Neural cell (in vitro differentiated cells): ENCODE results near the gene CALR. TPM values are rescaled to one million over a fixed set of nuclear protein-coding genes. Genes with fewer than 3 reads are reported as not detected.

Experiments
- H2AFZ ChIP-seq: fragments of 200-600, 300-800 bp; sonication (generic), shearing (Covaris generic); 2 replicates; pipeline ENCODE4 v1.6.0; 2014; ENCODE audit warnings: low read depth, mild to moderate bottlenecking, antibody characterized with exemption, low read length, moderate library complexity
- H3F3A ChIP-seq: fragments of 200-600 bp; shearing (Covaris generic); 2 replicates; pipeline ENCODE4 v1.6.1; 2016; ENCODE audit warnings: mild to moderate bottlenecking, moderate library complexity, mixed read lengths, antibody characterized with exemption, low read length; ENCODE audit not compliant: insufficient read depth, poor library complexity, severe bottlenecking
- H3K27ac ChIP-seq: fragments of 200-600, 300-800 bp; sonication (generic), shearing (Covaris generic); 2 replicates; pipeline ENCODE4 v1.5.1; 2014; ENCODE audit warnings: mild to moderate bottlenecking, low read length, moderate library complexity
- H3K27me3 ChIP-seq: fragments of 300-800, 200-600 bp; sonication (generic), shearing (Covaris generic); 2 replicates; pipeline ENCODE4 v1.6.0; 2014; ENCODE audit warnings: mild to moderate bottlenecking, low read depth, low read length, moderate library complexity; ENCODE audit not compliant: insufficient read depth
- H3K36me3 ChIP-seq: fragments of 300-800, 200-600 bp; sonication (generic), shearing (Covaris generic); 2 replicates; pipeline ENCODE4 v1.5.1; 2014; ENCODE audit warnings: mild to moderate bottlenecking, antibody characterized with exemption, low read length, moderate library complexity; ENCODE audit not compliant: insufficient read depth
- H3K4me2 ChIP-seq: fragments of 300-800, 200-600 bp; sonication (generic), shearing (Covaris generic); 2 replicates; pipeline ENCODE4 v1.6.0; 2014; ENCODE audit warnings: mild to moderate bottlenecking, low read length
- H3K4me3 ChIP-seq: fragments of 300-800, 200-600 bp; sonication (generic), shearing (Covaris generic); 2 replicates; pipeline ENCODE4 v1.5.1; 2014; ENCODE audit warnings: mild to moderate bottlenecking, low read length, moderate library complexity
- H3K79me2 ChIP-seq: fragments of 200-600 bp; shearing (Covaris generic); replicated peaks from 2 replicates; pipeline ENCODE4 v1.6.0; 2014; ENCODE audit warnings: mild to moderate bottlenecking, low read length, moderate library complexity; ENCODE audit not compliant: insufficient read depth
- H3K9ac ChIP-seq: fragments of 300-800, 200-600 bp; sonication (generic), shearing (Covaris generic); 2 replicates; pipeline ENCODE4 v1.6.1; 2016; ENCODE audit warnings: mild to moderate bottlenecking, low read length, mixed read lengths
- H3K9me2 ChIP-seq: fragments of 200-600 bp; shearing (Covaris generic); 2 replicates; pipeline ENCODE4 v1.6.1; 2016; ENCODE audit warnings: mild to moderate bottlenecking, low read length, mixed read lengths; ENCODE audit not compliant: insufficient read depth
- H3K9me3 ChIP-seq: fragments of 200-600, 300-800 bp; sonication (generic), shearing (Covaris generic); 2 replicates; pipeline ENCODE4 v1.6.1; 2016; ENCODE audit warnings: mild to moderate bottlenecking, mixed run types, low read length, moderate library complexity, mixed read lengths
- H4K20me1 ChIP-seq: fragments of 200-600 bp; shearing (Covaris generic); 2 replicates; pipeline ENCODE4 v1.6.1; 2016; ENCODE audit warnings: mild to moderate bottlenecking, mixed run types; ENCODE audit not compliant: insufficient read depth
- EP300 ChIP-seq: fragments of 450-650 bp; conservative IDR thresholded peaks from 2 replicates; pipeline ENCODE4 v1.6.1; 2014; ENCODE audit warnings: antibody characterized with exemption, mild to moderate bottlenecking, moderate library complexity; ENCODE audit not compliant: poor library complexity, severe bottlenecking
- EZH2 ChIP-seq: fragments of 200-600, 300-800 bp; shearing (Covaris generic), sonication (generic); IDR thresholded peaks from 2 replicates; pipeline ENCODE4 v1.6.1; 2014; ENCODE audit warnings: antibody characterized with exemption, low read length, borderline replicate concordance, mild to moderate bottlenecking; ENCODE audit not compliant: insufficient read depth, poor library complexity, severe bottlenecking
- MXI1 ChIP-seq: fragments of 450-650 bp; conservative IDR thresholded peaks from 2 replicates; pipeline ENCODE4 v1.6.1; 2014; ENCODE audit warnings: antibody characterized with exemption, mild to moderate bottlenecking; ENCODE audit not compliant: poor library complexity, severe bottlenecking
- POLR2AphosphoS5 ChIP-seq: IDR thresholded peaks from 2 replicates; pipeline ENCODE4 v1.6.1; 2012
- REST ChIP-seq: IDR thresholded peaks from 2 replicates; pipeline ENCODE4 v1.6.1; 2012; ENCODE audit warnings: borderline replicate concordance
- SMC3 ChIP-seq: fragments of 450-650 bp; conservative IDR thresholded peaks from 2 replicates; pipeline ENCODE4 v1.6.1; 2014; ENCODE audit warnings: antibody characterized with exemption, mild to moderate bottlenecking, moderate library complexity; ENCODE audit not compliant: poor library complexity
- TAF1 ChIP-seq: IDR thresholded peaks from 2 replicates; pipeline ENCODE4 v1.6.1; 2012; ENCODE audit warnings: low read depth
- polyA plus RNA-seq: library from polyadenylated mRNA; depleted of rRNA; stranded (reverse); fragments of >200 nt; gene quantifications from 2 replicates; pipeline ENCODE4 v1.2.3, GENCODE V29; 2014
- small RNA-seq, 3 experiments: library from RNA; depleted of rRNA; stranded (forward); fragments of <200 nt; gene quantifications; one replicate each; pipeline ENCODE3, GENCODE V24; 2012

CALR gene
- polyA plus RNA-seq, 1 donor from 2014 or later: 242 TPM

GRCh38 chr19:12993562-12993961 lies 55.2 kb downstream of the CALR start:
- Histone ChIP-seq H3K9me3 (no peaks in the 10 kb centered on the region), H3K4me2 (no peak overlapping the region), H3K9ac (no peak overlapping the region), H3K27me3 (peaks cover 73% of the 10 kb centered on the region), H4K20me1 (no peaks in the 10 kb centered on the region), H3K79me2 (no peaks in the 10 kb centered on the region), H3K36me3 (no peaks in the 10 kb centered on the region), H3F3A (no peaks in the 10 kb centered on the region), H3K9me2 (no peaks in the 10 kb centered on the region), H3K4me3 (no peak overlapping the region), H3K27ac (no peak overlapping the region), H2AFZ (no peak overlapping the region)
- TF ChIP-seq EP300: no peak
- TF ChIP-seq TAF1: no peak
- TF ChIP-seq SMC3: no peak
- TF ChIP-seq REST: no peak
- no peak for TF ChIP-seq MXI1
- TF ChIP-seq POLR2AphosphoS5: no peak
- no peak for TF ChIP-seq EZH2

Small RNA genes lying within 50 kb of the gene (small RNA-seq; reads per million reads assigned to genes)
- gene MIR5695 (0 to 0.49 (median 0) reads per million in 3 experiments), gene MIR6515 (1.1 to 14.2 (median 1.5) reads per million in 3 experiments)

Other genes with a start within 250 kb of the CALR start
- gene FBXW9, start 242.0 kb upstream of the CALR start, polyA plus RNA-seq: 16.2 and 20.9 TPM in 2 replicates
- gene TNPO2, start 214.7 kb upstream of the CALR start, polyA plus RNA-seq: 88.0 and 98.6 TPM in 2 replicates
- gene TRIR, start 203.9 kb upstream of the CALR start, polyA plus RNA-seq: 405 and 418 TPM in 2 replicates
- gene GET3, start 201.1 kb upstream of the CALR start, polyA plus RNA-seq: 89.6 and 112 TPM in 2 replicates
- not detected in 2 replicates for gene BEST2, start 186.8 kb upstream of the CALR start, polyA plus RNA-seq
- 28.4 and 44.3 TPM in 2 replicates for gene HOOK2, start 163.1 kb upstream of the CALR start, polyA plus RNA-seq
- 18.7 and 29.4 TPM in 2 replicates for gene JUNB, start 147.1 kb upstream of the CALR start, polyA plus RNA-seq
- 832 and 882 TPM in 2 replicates for gene PRDX2, start 136.8 kb upstream of the CALR start, polyA plus RNA-seq
- gene THSD8, start 136.5 kb upstream of the CALR start, polyA plus RNA-seq: not detected in 2 replicates
- gene RNASEH2A, start 132.0 kb upstream of the CALR start, polyA plus RNA-seq: 25.7 and 28.2 TPM in 2 replicates
- gene RTBDN, start 104.0 kb upstream of the CALR start, polyA plus RNA-seq: 1.0 TPM in 1 of 2 replicates, not detected in the other
- 65.0 and 105 TPM in 2 replicates for gene MAST1, start 100.1 kb upstream of the CALR start, polyA plus RNA-seq
- 0.59 TPM in 1 of 2 replicates, not detected in the other for gene DNASE2, start 57.2 kb upstream of the CALR start, polyA plus RNA-seq
- gene KLF1, start 51.4 kb upstream of the CALR start, polyA plus RNA-seq: not detected in 2 replicates
- gene GCDH, start 47.4 kb upstream of the CALR start, polyA plus RNA-seq: 35.4 and 51.5 TPM in 2 replicates
- 1.5 and 1.6 TPM in 2 replicates for gene SYCE2, start 19.3 kb upstream of the CALR start, polyA plus RNA-seq
- gene FARSA, start 4.9 kb upstream of the CALR start, polyA plus RNA-seq: 47.6 and 55.9 TPM in 2 replicates
- 37.4 and 42.1 TPM in 2 replicates for gene RAD23A, start 7.3 kb downstream of the CALR start, polyA plus RNA-seq
- gene GADD45GIP1, start 18.6 kb downstream of the CALR start, polyA plus RNA-seq: 18.6 and 21.3 TPM in 2 replicates
- gene DAND5, start 31.0 kb downstream of the CALR start, polyA plus RNA-seq: not detected in 2 replicates
- not detected in 2 replicates for gene NFIX, start 56.9 kb downstream of the CALR start, polyA plus RNA-seq
- gene LYL1, start 164.2 kb downstream of the CALR start, polyA plus RNA-seq: not detected in 2 replicates
- 80.3 and 94.4 TPM in 2 replicates for gene TRMT1, start 178.1 kb downstream of the CALR start, polyA plus RNA-seq
- gene NACC1, start 179.7 kb downstream of the CALR start, polyA plus RNA-seq: 11.6 and 16.1 TPM in 2 replicates
- 157 and 191 TPM in 2 replicates for gene STX10, start 211.8 kb downstream of the CALR start, polyA plus RNA-seq
- gene IER2, start 211.8 kb downstream of the CALR start, polyA plus RNA-seq: 23.3 and 25.9 TPM in 2 replicates